ENCODE data around the gene RNF220.

GRCh38 chr1:44581205-44581604 lies 176.2 kb downstream of the RNF220 start:
- TF ChIP-seq EZH2 (IDR thresholded peaks at IDR 0.05; ENCODE audit: insufficient read depth, poor library complexity, severe bottlenecking) (no peak), EZH2phosphoT487 (IDR thresholded peaks at IDR 0.05; ENCODE audit: insufficient read depth, low read depth) (no peak)
